Embryonic facial prominence (tissue), 1 donor: ENCODE measurements around the gene ARIH1.

Experiments used
- DNase-seq: peaks from one replicate; pipeline ENCODE4 v3.0.0-alpha.2; 2016; ENCODE audit errors: extremely low spot score

Gene ARIH1

GRCh38 chr15:72536506-72536905 lies 62.4 kb downstream of the ARIH1 start:
- DNase-seq: no peak

- no peak for DNase-seq
Observed at GRCh38 chr15:72538931-72539330, 64.8 kb downstream of the ARIH1 start.

GRCh38 chr15:72540606-72541237 lies 66.6 kb downstream of the ARIH1 start:
- no peak for DNase-seq

- no peak for DNase-seq
Observed at GRCh38 chr15:72541674-72542073, 67.5 kb downstream of the ARIH1 start.

GRCh38 chr15:72545156-72545555 lies 71.0 kb downstream of the ARIH1 start:
- no peak for DNase-seq

GRCh38 chr15:72554471-72555425 lies 80.6 kb downstream of the ARIH1 start:
- DNase-seq: no peak

- no peak for DNase-seq
Observed at GRCh38 chr15:72559781-72560180, 85.7 kb downstream of the ARIH1 start.

- no peak for DNase-seq
Observed at GRCh38 chr15:72560458-72560857, 86.3 kb downstream of the ARIH1 start.

GRCh38 chr15:72562386-72562785 lies 88.3 kb downstream of the ARIH1 start:
- DNase-seq: no peak

- no peak for DNase-seq
Observed at GRCh38 chr15:72562878-72563277, 88.7 kb downstream of the ARIH1 start.

GRCh38 chr15:72564091-72564490 lies 90.0 kb downstream of the ARIH1 start:
- DNase-seq: no peak

GRCh38 chr15:72566973-72567372 lies 92.8 kb downstream of the ARIH1 start:
- no peak for DNase-seq

GRCh38 chr15:72570059-72570458 lies 95.9 kb downstream of the ARIH1 start:
- DNase-seq: no peak

- no peak for DNase-seq
Observed at GRCh38 chr15:72579814-72580213, 105.7 kb downstream of the ARIH1 start.

- DNase-seq: no peak
Observed at GRCh38 chr15:72584006-72584405, 109.9 kb downstream of the ARIH1 start.

GRCh38 chr15:72585025-72585424 lies 110.9 kb downstream of the ARIH1 start:
- no peak for DNase-seq

GRCh38 chr15:72585476-72586058 lies 111.4 kb downstream of the ARIH1 start:
- DNase-seq: no peak

GRCh38 chr15:72588096-72588495 lies 114.0 kb downstream of the ARIH1 start:
- no peak for DNase-seq

- DNase-seq: no peak
Observed at GRCh38 chr15:72590427-72590826, 116.3 kb downstream of the ARIH1 start.

GRCh38 chr15:72591361-72591760 lies 117.2 kb downstream of the ARIH1 start:
- no peak for DNase-seq

- DNase-seq: no peak
Observed at GRCh38 chr15:72592097-72592496, 118.0 kb downstream of the ARIH1 start.

- DNase-seq: no peak
Observed at GRCh38 chr15:72592676-72593075, 118.5 kb downstream of the ARIH1 start.

GRCh38 chr15:72593838-72594237 lies 119.7 kb downstream of the ARIH1 start:
- DNase-seq: no peak
